ENCODE data around the gene ALAD. TPM values are rescaled to one million over a fixed set of nuclear protein-coding genes. Genes with fewer than 3 reads are reported as not detected.

The ALAD gene
- polyA plus RNA-seq, 1 donor (not counting 4 experiments of a cell fraction or from before 2014, with no cell fraction given), result 9.3 TPM

- TF ChIP-seq EZH2 (IDR thresholded peaks at IDR 0.05; ENCODE audit: low read length), result no peak
- TF ChIP-seq CTCF (optimal IDR thresholded peaks at IDR 0.05 in 1 of 3, IDR thresholded peaks at IDR 0.05 in 1 of 3, conservative IDR thresholded peaks at IDR 0.05 in 1 of 3; ENCODE audit: extremely low read depth in 1 of 3, insufficient read depth in 2 of 3, low read length in 3 of 3), result no peak
- DNase-seq (ENCODE audit: low read depth, low spot score) (no peak), FAIRE-seq (no peak)
- no peaks in the 10 kb centered on the region for H4K20me1 ChIP-seq (ENCODE audit: control insufficient read depth, extremely low read depth, insufficient read depth, low read length)
- no peak overlapping the region for H3K9ac ChIP-seq (ENCODE audit: control insufficient read depth, extremely low read depth, insufficient read depth, low read length)
- no peaks in the 10 kb centered on the region for H3K9me3 ChIP-seq (ENCODE audit: control insufficient read depth, low read depth, low read length)
- H3K4me3 ChIP-seq (ENCODE audit: control insufficient read depth in 2 of 3, extremely low read depth in 1 of 3, insufficient read depth in 2 of 3, low read depth in 1 of 3, low read length in 3 of 3), result no peak overlapping the region
- no peak overlapping the region for H2AFZ ChIP-seq (ENCODE audit: control insufficient read depth, low read length)
- dilution Hi-C loops (cut with MboI; ENCODE audit: extremely low pct_ligation_motif_present, low sequenced_read_pairs), result loop anchor here (10.0 kb wide), 1 partner anchor 55 kb away; the partner anchor contains the start of genes BSPRY and WDR31
- no peaks in the 10 kb centered on the region for H3K79me2 ChIP-seq (ENCODE audit: control insufficient read depth, insufficient read depth, low read length)
- H3K27me3 ChIP-seq (ENCODE audit: control insufficient read depth, extremely low read depth, insufficient read depth, low read length), result no peaks in the 10 kb centered on the region
- peak overlapping the region; percentile 71 for H3K4me2 ChIP-seq (ENCODE audit: control insufficient read depth, extremely low read depth, insufficient read depth, low read depth, low read length)
- no peak overlapping the region for H3K27ac ChIP-seq (ENCODE audit: control insufficient read depth, insufficient read depth, low read length)
- H3K4me1 ChIP-seq (ENCODE audit: control insufficient read depth, extremely low read depth, insufficient read depth, low read length), result peaks cover 25% of the 10 kb centered on the region
- H3K9me1 ChIP-seq (ENCODE audit: control insufficient read depth, extremely low read depth, insufficient read depth, low read length), result no peaks in the 10 kb centered on the region
- peaks cover 0 to 2% of the 10 kb centered on the region in 2 experiments for H3K36me3 ChIP-seq (ENCODE audit: control insufficient read depth in 2 of 2, extremely low read depth in 1 of 2, insufficient read depth in 2 of 2, low read length in 2 of 2)
Measured at GRCh38 chr9:113399646-113400200, 1.4 kb downstream of the ALAD start.

GRCh38 chr9:113398796-113399195 is 2.3 kb downstream of the ALAD start:
- Histone ChIP-seq H3K4me1 (ENCODE audit: control insufficient read depth, extremely low read depth, insufficient read depth, low read length) (peaks cover 25% of the 10 kb centered on the region), H3K27me3 (ENCODE audit: control insufficient read depth, extremely low read depth, insufficient read depth, low read length) (no peaks in the 10 kb centered on the region), H3K9ac (ENCODE audit: control insufficient read depth, extremely low read depth, insufficient read depth, low read length) (no peak overlapping the region), H3K4me3 (ENCODE audit: control insufficient read depth in 2 of 3, extremely low read depth in 1 of 3, insufficient read depth in 2 of 3, low read depth in 1 of 3, low read length in 3 of 3) (no peak overlapping the region), H3K27ac (ENCODE audit: control insufficient read depth, insufficient read depth, low read length) (no peak overlapping the region), H2AFZ (ENCODE audit: control insufficient read depth, low read length) (no peak overlapping the region), H3K9me1 (ENCODE audit: control insufficient read depth, extremely low read depth, insufficient read depth, low read length) (no peaks in the 10 kb centered on the region), H3K79me2 (ENCODE audit: control insufficient read depth, insufficient read depth, low read length) (no peaks in the 10 kb centered on the region), H3K9me3 (ENCODE audit: control insufficient read depth, low read depth, low read length) (no peaks in the 10 kb centered on the region), H3K36me3 (ENCODE audit: control insufficient read depth in 2 of 2, extremely low read depth in 1 of 2, insufficient read depth in 2 of 2, low read length in 2 of 2) (peaks cover 0 to 2% of the 10 kb centered on the region in 2 experiments), H3K4me2 (ENCODE audit: control insufficient read depth, extremely low read depth, insufficient read depth, low read depth, low read length) (no peak overlapping the region), H4K20me1 (ENCODE audit: control insufficient read depth, extremely low read depth, insufficient read depth, low read length) (no peaks in the 10 kb centered on the region)
- TF ChIP-seq EZH2 (IDR thresholded peaks at IDR 0.05; ENCODE audit: low read length), result no peak
- FAIRE-seq (no peak), DNase-seq (ENCODE audit: low read depth, low spot score) (no peak)
- dilution Hi-C loops (cut with MboI; ENCODE audit: extremely low pct_ligation_motif_present, low sequenced_read_pairs), result no loop called here

- H3K4me1 ChIP-seq (ENCODE audit: control insufficient read depth, extremely low read depth, insufficient read depth, low read length), result peaks cover 25% of the 10 kb centered on the region
- dilution Hi-C loops (cut with MboI; ENCODE audit: extremely low pct_ligation_motif_present, low sequenced_read_pairs), result no loop called here
- no peak overlapping the region for H3K27ac ChIP-seq (ENCODE audit: control insufficient read depth, insufficient read depth, low read length)
- TF ChIP-seq EZH2 (IDR thresholded peaks at IDR 0.05; ENCODE audit: low read length) (no peak), CTCF (optimal IDR thresholded peaks at IDR 0.05 in 1 of 3, IDR thresholded peaks at IDR 0.05 in 1 of 3, conservative IDR thresholded peaks at IDR 0.05 in 1 of 3; ENCODE audit: extremely low read depth in 1 of 3, insufficient read depth in 2 of 3, low read length in 3 of 3) (no peak)
- H3K4me3 ChIP-seq (ENCODE audit: control insufficient read depth in 2 of 3, extremely low read depth in 1 of 3, insufficient read depth in 2 of 3, low read depth in 1 of 3, low read length in 3 of 3), result no peak overlapping the region
- FAIRE-seq, result no peak
- H3K9me3 ChIP-seq (ENCODE audit: control insufficient read depth, low read depth, low read length), result no peaks in the 10 kb centered on the region
- H3K79me2 ChIP-seq (ENCODE audit: control insufficient read depth, insufficient read depth, low read length), result no peaks in the 10 kb centered on the region
- peaks cover 0 to 3% of the 10 kb centered on the region in 2 experiments for H3K36me3 ChIP-seq (ENCODE audit: control insufficient read depth in 2 of 2, extremely low read depth in 1 of 2, insufficient read depth in 2 of 2, low read length in 2 of 2)
- H2AFZ ChIP-seq (ENCODE audit: control insufficient read depth, low read length), result no peak overlapping the region
- no peaks in the 10 kb centered on the region for H3K9me1 ChIP-seq (ENCODE audit: control insufficient read depth, extremely low read depth, insufficient read depth, low read length)
- no peak overlapping the region for H3K4me2 ChIP-seq (ENCODE audit: control insufficient read depth, extremely low read depth, insufficient read depth, low read depth, low read length)
- no peaks in the 10 kb centered on the region for H4K20me1 ChIP-seq (ENCODE audit: control insufficient read depth, extremely low read depth, insufficient read depth, low read length)
- H3K27me3 ChIP-seq (ENCODE audit: control insufficient read depth, extremely low read depth, insufficient read depth, low read length), result no peaks in the 10 kb centered on the region
- no peak for DNase-seq (ENCODE audit: low read depth, low spot score)
- H3K9ac ChIP-seq (ENCODE audit: control insufficient read depth, extremely low read depth, insufficient read depth, low read length), result no peak overlapping the region
Measured at GRCh38 chr9:113397203-113397631, 3.9 kb downstream of the ALAD start.
